G401.6 (cell line): Measurements from ENCODE around the gene PAXIP1.
"Not testable (repeated sequence)": the region's sequence is repeated elsewhere in the genome, so short reads cannot be mapped to it uniquely, and the experiment has no call there.

ENCODE experiments used
- FAIRE-seq: peaks from 2 replicates; lab custom pipeline; 2012; peaks lifted over from hg19 to GRCh38; lab: Jason Lieb, UNC

PAXIP1 gene

GRCh38 chr7:155003092-155003375 is at the start of gene PAXIP1:
TSS of gene PAXIP1 (minus strand) at chr7:155003124. CDS start at chr7:155002929, 195 bp downstream.
- FAIRE-seq = no peak

DNA sequence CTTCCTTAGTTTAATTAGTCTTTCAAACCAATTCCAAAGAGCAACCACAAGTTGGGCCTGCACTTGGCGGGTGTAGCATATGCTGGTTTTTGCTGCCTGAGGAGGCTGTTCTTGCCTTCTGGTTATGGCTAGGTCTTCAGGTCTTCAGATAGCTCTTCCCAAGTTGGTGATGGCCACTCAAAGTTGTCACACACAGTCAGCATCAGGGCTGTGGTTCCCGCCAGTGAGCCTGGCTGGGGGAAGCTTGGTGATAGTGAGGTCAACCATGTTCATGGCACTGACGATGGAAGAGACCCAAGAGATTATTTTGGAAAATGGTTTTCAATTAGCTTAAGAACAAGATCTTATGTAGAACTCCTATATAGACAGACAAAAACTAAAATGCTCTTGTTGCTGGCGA is 48.4 kb upstream of the PAXIP1 start:
- no peak for FAIRE-seq

- no peak for FAIRE-seq
These were observed 45.1 kb upstream of the PAXIP1 start for GRCh38 chr7:155048006-155048405.

GRCh38 chr7:155043756-155044155 is 40.8 kb upstream of the PAXIP1 start:
- FAIRE-seq = no peak

DNA sequence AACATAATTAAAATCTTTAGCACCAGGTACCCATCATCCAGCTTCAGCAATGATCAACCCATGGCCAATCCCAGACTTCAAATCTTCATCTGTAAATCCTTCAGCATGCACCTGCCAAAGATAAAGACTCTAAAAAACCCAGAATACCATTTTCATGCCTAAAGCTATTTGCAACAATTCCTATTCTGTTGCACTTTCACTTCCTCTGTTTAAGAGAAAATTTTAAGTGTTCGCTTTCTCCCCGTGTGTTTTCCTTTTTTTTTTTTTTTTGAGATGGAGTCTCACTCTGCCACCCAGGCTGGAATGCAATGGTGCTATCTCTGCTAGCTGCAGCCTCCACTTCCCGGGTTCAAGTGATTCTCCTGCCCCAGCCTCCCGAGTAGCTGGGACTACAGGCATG is 35.4 kb upstream of the PAXIP1 start:
- no peak for FAIRE-seq

DNA sequence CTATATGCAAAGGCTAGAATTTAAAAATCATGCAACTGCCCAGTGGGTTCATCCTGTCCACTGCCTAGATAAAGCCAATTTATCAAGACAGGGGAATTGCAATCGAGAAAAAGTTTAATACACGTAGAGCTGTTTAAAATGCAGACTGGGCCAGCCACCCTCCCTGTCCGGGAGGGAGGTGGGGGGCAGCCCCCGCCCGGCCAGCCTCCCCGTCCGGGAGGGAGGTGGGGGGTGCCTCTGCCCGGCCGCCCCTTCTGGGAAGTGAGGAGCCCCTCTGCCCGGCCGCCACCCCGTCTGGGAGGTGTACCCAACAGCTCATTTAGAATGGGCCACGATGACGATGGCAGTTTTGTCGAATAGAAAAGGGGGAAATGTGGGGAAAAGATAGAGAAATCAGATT is 31.6 kb upstream of the PAXIP1 start:
- FAIRE-seq = not testable (repeated sequence)

GRCh38 chr7:155032978-155033377 is 30.1 kb upstream of the PAXIP1 start:
- no peak for FAIRE-seq

DNA sequence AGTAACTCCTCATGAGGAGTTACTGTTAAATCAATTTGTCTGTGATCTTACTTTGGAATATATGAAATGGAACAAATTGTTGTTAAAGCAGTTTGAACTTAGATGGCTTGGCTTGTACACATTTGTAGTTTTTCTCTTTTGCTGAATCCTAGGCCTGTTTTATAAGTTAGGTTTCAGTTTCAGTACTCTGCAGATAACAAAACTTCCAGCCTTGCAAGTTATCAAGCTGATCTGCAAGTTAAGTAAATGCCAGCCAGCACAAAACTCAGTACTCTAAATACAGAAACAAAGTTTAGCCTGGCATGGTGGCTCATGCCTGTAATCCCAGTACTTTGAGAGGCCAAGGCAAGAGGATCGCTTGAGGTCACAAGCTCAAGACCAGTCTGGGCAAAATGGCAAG is 25.0 kb upstream of the PAXIP1 start:
- no peak for FAIRE-seq

GRCh38 chr7:155021699-155022145 is 18.8 kb upstream of the PAXIP1 start:
- no peak for FAIRE-seq

GRCh38 chr7:155020996-155021395 is 18.1 kb upstream of the PAXIP1 start:
- no peak for FAIRE-seq

GRCh38 chr7:155017834-155018233 is 14.9 kb upstream of the PAXIP1 start:
- FAIRE-seq = no peak

- FAIRE-seq = no peak
These were observed 8.2 kb upstream of the PAXIP1 start for GRCh38 chr7:155011086-155011485.

DNA sequence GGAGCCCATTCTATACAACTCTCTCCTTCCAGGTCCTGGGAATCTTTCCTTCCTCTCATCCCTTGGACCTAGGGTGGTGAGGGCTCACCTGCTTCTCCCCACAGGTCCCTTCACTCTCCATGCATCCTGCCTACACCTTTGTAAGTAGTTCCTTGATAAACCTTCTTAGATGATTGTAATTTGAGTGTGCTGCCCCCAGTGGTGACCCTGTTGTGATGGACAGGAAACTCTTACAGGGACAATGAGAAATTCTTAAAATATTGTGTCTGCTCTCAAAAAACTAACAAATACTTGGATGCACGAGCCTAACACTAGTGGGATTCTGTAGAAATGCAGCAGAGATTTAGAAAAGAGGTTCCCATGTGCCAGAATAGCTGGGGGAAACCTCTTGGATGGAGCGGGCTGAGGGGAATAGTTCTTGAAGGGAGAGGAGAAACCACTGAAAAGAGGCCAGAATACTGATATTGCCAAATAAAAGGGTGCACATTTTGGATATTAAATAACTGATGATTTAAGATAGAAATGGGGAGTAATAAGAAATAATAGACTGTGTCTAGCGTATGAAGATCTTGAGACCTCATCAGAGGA is 6.7 kb upstream of the PAXIP1 start:
- FAIRE-seq = no peak

- FAIRE-seq = no peak
These were observed 5.0 kb upstream of the PAXIP1 start for GRCh38 chr7:155007947-155008346.

DNA sequence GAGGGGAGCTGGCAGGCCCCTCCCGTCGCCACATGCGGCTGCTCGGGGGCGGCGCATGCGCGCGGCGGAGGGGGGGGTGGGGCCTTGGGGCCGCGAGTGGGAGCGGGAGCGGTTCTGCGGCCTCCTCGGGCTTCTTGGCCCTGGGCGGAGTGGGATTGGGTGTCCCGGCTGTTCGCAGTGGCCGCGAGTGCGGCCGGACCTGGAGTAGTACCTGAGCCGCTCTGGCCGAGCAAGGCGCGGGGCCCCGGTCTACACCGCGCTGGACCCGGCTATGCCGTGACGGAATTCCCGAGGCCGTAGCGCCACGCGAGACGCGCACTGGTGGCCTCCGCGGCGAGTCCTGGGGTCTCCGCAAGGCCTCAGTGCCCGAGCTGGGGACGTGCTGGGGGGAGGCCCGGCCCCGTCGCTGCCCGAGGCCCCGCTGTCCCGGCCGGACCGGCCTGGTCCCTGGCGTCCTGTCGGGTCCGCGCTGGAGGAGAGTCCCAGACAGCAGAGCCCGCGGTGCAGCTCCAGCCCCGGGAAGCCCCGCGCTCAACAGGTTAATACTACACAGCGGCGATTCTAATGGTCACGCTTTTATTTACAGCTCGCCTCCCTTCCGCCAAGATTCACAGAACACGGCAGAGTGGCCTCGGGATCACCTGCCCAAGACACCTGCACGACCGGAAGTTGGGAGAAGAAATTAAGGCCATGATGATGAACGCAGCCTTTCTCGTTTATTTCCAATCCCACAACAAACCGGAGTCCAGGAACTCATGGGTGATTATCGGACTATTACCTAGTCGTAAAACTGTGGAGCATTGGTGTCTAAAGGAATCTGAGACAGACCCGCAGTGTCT is 671 bp upstream of the PAXIP1 start:
- no peak for FAIRE-seq

GRCh38 chr7:155002411-155003091 is 373 bp downstream of the PAXIP1 start:
- FAIRE-seq = no peak

DNA sequence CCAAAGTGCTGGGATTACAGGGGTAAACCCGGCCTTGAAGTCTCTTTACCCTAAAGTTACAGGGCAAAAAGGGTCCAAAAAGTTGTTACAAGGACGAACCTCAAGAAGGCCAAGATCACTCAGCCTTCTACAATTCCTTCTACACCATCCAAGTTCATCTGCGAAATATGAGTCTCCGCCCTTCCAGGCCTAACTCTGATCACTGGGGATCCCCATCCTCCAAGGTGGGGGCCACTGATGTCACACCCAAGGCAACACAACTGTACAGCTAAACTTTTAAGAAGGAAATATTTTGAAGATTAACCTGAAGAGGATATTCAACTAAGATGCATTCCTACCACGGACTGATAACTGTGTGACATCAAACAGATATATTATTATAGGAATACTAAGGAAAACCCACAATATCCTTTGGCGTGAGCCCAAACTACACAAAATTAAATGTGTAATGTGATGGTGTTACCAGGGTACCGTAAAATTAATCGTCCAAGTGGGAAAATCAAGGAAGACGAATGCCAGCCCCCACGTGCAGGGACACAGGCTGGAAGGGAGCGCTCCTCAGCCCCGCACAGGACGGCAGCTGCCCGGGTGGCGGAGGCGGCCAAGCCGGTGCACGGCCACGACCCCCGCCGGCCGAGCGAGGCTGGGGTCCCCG is 1.0 kb downstream of the PAXIP1 start:
- FAIRE-seq = no peak

DNA sequence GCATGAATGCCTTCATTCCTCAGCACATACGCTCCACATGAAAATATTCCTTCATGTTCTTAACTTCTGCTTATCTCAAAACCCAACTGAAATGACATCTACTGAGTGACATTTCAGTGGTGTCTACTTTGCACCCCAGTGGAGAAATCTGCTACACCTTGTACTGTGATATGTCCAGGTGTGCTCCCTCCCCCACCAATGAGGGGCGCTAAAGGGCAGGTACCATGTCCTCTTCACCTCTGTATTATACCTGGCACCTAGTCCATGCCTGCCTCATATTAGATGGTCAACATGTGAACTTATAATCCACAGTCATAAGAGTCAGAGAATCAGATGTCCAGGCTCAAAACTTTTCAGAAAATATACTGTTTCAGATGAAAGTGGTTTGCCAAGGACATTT is 2.1 kb downstream of the PAXIP1 start:
- no peak for FAIRE-seq

DNA sequence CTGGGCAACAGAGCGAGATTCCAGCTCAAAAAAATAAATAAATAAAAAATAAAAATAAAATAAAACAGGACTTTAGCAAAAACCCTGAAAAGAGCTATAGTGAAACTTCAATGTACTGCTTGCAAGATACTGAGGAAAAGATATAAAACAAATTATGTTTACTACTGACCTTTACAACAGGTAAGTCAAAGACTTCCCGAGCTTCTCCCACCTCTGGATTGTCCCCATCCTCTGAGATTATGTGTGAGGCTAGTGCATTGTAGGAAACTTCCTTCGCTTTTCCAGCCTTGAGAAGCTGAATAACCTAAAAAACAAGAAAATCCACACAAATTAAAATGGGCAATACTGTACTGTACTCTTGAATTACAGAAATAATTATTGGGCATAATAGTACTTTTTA is 4.4 kb downstream of the PAXIP1 start:
- FAIRE-seq = no peak

GRCh38 chr7:154997840-154998370 is 5.0 kb downstream of the PAXIP1 start:
- no peak for FAIRE-seq

DNA sequence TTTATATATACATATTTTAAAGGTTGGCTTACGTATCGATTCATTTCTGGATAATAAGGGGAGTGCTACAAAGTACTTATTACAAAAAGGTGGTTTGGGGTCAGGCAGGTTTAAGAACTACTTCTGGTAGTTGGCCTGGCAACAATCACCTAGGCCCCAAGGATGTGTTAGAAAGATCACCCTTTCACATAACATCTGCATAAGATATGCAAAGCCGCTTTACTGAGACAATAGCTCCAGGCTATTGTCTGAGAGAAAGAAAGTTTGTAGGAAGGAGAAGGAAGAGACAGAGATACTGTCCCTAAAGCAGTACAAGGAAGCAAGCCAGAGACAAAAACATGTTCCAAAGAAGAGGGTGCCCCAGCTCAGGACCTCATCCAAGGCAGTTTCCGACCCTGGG is 6.2 kb downstream of the PAXIP1 start:
- FAIRE-seq = no peak

DNA sequence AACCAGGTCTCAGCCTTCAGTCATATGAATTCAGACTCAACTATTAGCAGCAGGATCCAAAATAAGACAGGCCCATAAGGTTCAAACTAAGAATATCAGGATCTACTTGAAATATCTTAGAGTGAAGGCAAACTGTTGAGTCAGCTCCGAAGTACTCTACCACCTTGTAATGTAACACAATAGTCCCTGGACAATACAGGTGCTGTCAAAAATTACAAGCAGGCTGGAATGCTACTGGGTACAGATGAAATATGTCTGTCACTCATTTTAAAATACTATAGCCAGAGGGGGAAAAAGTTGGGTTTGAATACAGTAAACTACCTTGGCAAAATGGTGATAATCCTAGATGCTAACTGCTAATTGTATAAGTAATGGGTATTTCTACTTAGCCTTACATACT is 6.8 kb downstream of the PAXIP1 start:
- FAIRE-seq = no peak

- no peak for FAIRE-seq
These were observed 7.9 kb downstream of the PAXIP1 start for GRCh38 chr7:154994996-154995395.
